ENCODE results near the gene ANKFY1. TPM values are rescaled to one million over a fixed set of nuclear protein-coding genes. Genes with fewer than 3 reads are reported as not detected.
"Not testable (repeated sequence)": the region's sequence is repeated elsewhere in the genome, so short reads cannot be mapped to it uniquely, and the experiment has no call there.

The ANKFY1 gene
- total RNA-seq, 1 experiment from 2014 or later: 18.5 TPM

DNA sequence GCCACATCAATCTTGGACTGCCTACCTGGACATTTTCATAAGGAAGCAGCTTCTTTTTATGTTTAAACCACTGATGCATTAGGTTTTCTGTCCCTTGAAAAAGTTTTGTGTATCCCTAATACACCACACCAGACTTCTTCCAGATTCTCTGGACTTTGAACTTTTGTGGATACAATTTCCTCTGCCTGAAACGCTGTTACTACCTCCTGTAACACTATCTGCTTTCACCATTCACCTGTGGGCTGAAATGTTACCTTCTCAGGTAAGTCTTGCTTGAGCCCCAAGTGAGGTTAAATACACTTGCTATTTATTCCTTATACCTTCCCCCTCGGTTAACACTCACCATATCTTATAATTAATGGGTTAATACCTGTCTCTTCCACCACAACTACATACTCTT lies 123.7 kb downstream of the ANKFY1 start:
- ChIA-PET CTCF (no interaction called here), POLR2A (ENCODE audit: unreplicated experiment) (no interaction called here)
- H3K4me2 ChIP-seq (ENCODE audit: low read length): no peak overlapping the region
- no peaks in the 10 kb centered on the region for H3K9me3 ChIP-seq (ENCODE audit: low read length)
- no peak for DNase-seq
- H3F3A ChIP-seq (ENCODE audit: low read length, unreplicated experiment): no peaks in the 10 kb centered on the region
- peaks cover 6% of the 10 kb centered on the region; the same call in 1 of the 2 replicates for H4K20me1 ChIP-seq (ENCODE audit: low read length)
- no peaks in the 10 kb centered on the region for H3K9me2 ChIP-seq (replicated peaks; ENCODE audit: low read length)
- peaks cover 13% of the 10 kb centered on the region for H3K4me1 ChIP-seq (ENCODE audit: insufficient read depth, low read length)
- no peaks in the 10 kb centered on the region for H3K27me3 ChIP-seq (ENCODE audit: low read length)
- H2AFZ ChIP-seq (ENCODE audit: low read length): no peak overlapping the region
- H3K4me3 ChIP-seq (ENCODE audit: low read length): no peak overlapping the region
- TF ChIP-seq EZH2 (IDR thresholded peaks at IDR 0.05; ENCODE audit: low read length, unreplicated experiment): no peak
- TF ChIP-seq EZH2phosphoT487 (IDR thresholded peaks at IDR 0.05; ENCODE audit: borderline replicate concordance, low read length): no peak
- TF ChIP-seq, protein P1, sequence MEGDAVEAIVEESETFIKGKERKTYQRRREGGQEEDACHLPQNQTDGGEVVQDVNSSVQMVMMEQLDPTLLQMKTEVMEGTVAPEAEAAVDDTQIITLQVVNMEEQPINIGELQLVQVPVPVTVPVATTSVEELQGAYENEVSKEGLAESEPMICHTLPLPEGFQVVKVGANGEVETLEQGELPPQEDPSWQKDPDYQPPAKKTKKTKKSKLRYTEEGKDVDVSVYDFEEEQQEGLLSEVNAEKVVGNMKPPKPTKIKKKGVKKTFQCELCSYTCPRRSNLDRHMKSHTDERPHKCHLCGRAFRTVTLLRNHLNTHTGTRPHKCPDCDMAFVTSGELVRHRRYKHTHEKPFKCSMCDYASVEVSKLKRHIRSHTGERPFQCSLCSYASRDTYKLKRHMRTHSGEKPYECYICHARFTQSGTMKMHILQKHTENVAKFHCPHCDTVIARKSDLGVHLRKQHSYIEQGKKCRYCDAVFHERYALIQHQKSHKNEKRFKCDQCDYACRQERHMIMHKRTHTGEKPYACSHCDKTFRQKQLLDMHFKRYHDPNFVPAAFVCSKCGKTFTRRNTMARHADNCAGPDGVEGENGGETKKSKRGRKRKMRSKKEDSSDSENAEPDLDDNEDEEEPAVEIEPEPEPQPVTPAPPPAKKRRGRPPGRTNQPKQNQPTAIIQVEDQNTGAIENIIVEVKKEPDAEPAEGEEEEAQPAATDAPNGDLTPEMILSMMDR (conservative IDR thresholded peaks at IDR 0.05; ENCODE audit: low read depth, low read length): no peak
- intact Hi-C loops (cut with micrococcal nuclease): no loop called here
- H3K9ac ChIP-seq (ENCODE audit: low read length): no peak overlapping the region
- H3K27ac ChIP-seq (ENCODE audit: low read length): no peak overlapping the region
- H3K79me2 ChIP-seq (ENCODE audit: low read length): peaks cover 79% of the 10 kb centered on the region
- no peaks in the 10 kb centered on the region for H3K36me3 ChIP-seq (ENCODE audit: low read depth, low read length)
- BruUV-seq (replicated peaks): no TSS peak
- no peak for ATAC-seq

- H3F3A ChIP-seq (ENCODE audit: low read length, unreplicated experiment); DNase-seq; CTCF ChIA-PET; H3K9me2 ChIP-seq (replicated peaks; ENCODE audit: low read length); H3K27ac ChIP-seq (ENCODE audit: low read length); POLR2A ChIA-PET (ENCODE audit: unreplicated experiment); H3K4me1 ChIP-seq (ENCODE audit: insufficient read depth, low read length); intact Hi-C loops (cut with micrococcal nuclease); BruUV-seq (replicated peaks); H3K27me3 ChIP-seq (ENCODE audit: low read length); H3K9ac ChIP-seq (ENCODE audit: low read length); H2AFZ ChIP-seq (ENCODE audit: low read length); H3K36me3 ChIP-seq (ENCODE audit: low read depth, low read length); H3K4me3 ChIP-seq (ENCODE audit: low read length); H3K9me3 ChIP-seq (ENCODE audit: low read length); H3K4me2 ChIP-seq (ENCODE audit: low read length); ATAC-seq; H4K20me1 ChIP-seq (ENCODE audit: low read length): not testable (repeated sequence)
- peaks cover 84% of the 10 kb centered on the region for H3K79me2 ChIP-seq (ENCODE audit: low read length)
These were observed 124.8 kb downstream of the ANKFY1 start for GRCh38 chr17:4138906-4139526.

DNA sequence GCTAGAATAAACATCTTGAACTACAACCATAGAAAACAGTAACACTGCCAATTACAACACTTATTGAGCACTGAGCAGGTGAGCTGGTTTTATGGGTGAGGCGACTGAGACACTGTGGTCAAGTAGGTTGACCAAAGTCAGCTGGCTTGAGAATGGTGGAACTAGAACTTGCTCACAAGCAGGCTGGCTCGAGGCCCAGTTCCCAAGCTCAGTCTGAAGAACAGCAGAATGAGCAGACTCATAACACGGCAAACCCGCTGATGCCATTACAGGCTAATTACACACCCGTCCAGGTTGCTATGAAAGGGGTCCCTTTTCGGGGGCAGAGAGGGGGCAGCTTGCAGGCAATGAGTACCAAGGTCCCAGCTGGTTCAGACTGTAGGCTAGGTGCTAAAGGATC lies 127.4 kb downstream of the ANKFY1 start:
- Histone ChIP-seq H3K27me3 (ENCODE audit: low read length) (no peaks in the 10 kb centered on the region), H3K36me3 (ENCODE audit: low read depth, low read length) (no peaks in the 10 kb centered on the region), H3K4me3 (ENCODE audit: low read length) (no peak overlapping the region), H2AFZ (ENCODE audit: low read length) (no peak overlapping the region), H3K79me2 (ENCODE audit: low read length) (peaks cover 91% of the 10 kb centered on the region), H3K4me2 (ENCODE audit: low read length) (no peak overlapping the region), H3K4me1 (ENCODE audit: insufficient read depth, low read length) (peaks cover 4% of the 10 kb centered on the region), H3K9ac (ENCODE audit: low read length) (no peak overlapping the region), H3K9me3 (ENCODE audit: low read length) (no peaks in the 10 kb centered on the region), H3K9me2 (replicated peaks; ENCODE audit: low read length) (no peaks in the 10 kb centered on the region), H3F3A (ENCODE audit: low read length, unreplicated experiment) (no peaks in the 10 kb centered on the region), H4K20me1 (ENCODE audit: low read length) (peaks cover 2% of the 10 kb centered on the region; the same call in 1 of the 2 replicates), H3K27ac (ENCODE audit: low read length) (no peak overlapping the region)
- DNase-seq (no peak), ATAC-seq (no peak)
- BruUV-seq (replicated peaks): no TSS peak
- POLR2A ChIA-PET (ENCODE audit: unreplicated experiment): no interaction called here
- TF ChIP-seq EZH2phosphoT487 (IDR thresholded peaks at IDR 0.05; ENCODE audit: borderline replicate concordance, low read length): no peak
- no peak for TF ChIP-seq EZH2 (IDR thresholded peaks at IDR 0.05; ENCODE audit: low read length, unreplicated experiment)
- TF ChIP-seq, protein P1 (conservative IDR thresholded peaks at IDR 0.05; ENCODE audit: low read depth, low read length): no peak
- CTCF ChIA-PET: no interaction called here
- intact Hi-C loops (cut with micrococcal nuclease): no loop called here

Data from PC-3 (cell line).